PFSK-1 (cell line): Measurements from ENCODE around the gene TPBGL.

Experiments
- FOXP2 ChIP-seq: optimal IDR thresholded peaks from 2 replicates; pipeline ENCODE3; 2011; ENCODE audit warnings: borderline replicate concordance, control low read depth, inconsistent platforms; ENCODE audit not compliant: insufficient read depth; ENCODE audit errors: extremely low read length, extremely low read depth
- POLR2AphosphoS5 ChIP-seq: IDR thresholded peaks from 2 replicates; pipeline ENCODE4 v1.6.1; 2012; ENCODE audit warnings: low read depth, mild to moderate bottlenecking, control low read depth, low read length, moderate library complexity
- SIN3A ChIP-seq: IDR thresholded peaks from 2 replicates; pipeline ENCODE4 v1.6.1; 2012; ENCODE audit warnings: mild to moderate bottlenecking, low read length, moderate library complexity, borderline replicate concordance; ENCODE audit not compliant: insufficient read depth
- TAF1 ChIP-seq: IDR thresholded peaks from 2 replicates; pipeline ENCODE4 v1.6.1; 2012; ENCODE audit warnings: low read length, control low read depth, borderline replicate concordance; ENCODE audit not compliant: insufficient read depth
- TF ChIP-seq, protein P1 (sequence below), 2 experiments: IDR thresholded peaks; 2 replicates each; pipeline versions ENCODE4 v1.6.1 to v1.8.0; 2011 to 2012; ENCODE audit warnings: low read depth in 2 of 2, low read length in 2 of 2, control low read depth in 1 of 2, inconsistent platforms in 1 of 2, mild to moderate bottlenecking in 1 of 2, moderate library complexity in 1 of 2; ENCODE audit not compliant: insufficient read depth in 1 of 2

Gene TPBGL

DNA sequence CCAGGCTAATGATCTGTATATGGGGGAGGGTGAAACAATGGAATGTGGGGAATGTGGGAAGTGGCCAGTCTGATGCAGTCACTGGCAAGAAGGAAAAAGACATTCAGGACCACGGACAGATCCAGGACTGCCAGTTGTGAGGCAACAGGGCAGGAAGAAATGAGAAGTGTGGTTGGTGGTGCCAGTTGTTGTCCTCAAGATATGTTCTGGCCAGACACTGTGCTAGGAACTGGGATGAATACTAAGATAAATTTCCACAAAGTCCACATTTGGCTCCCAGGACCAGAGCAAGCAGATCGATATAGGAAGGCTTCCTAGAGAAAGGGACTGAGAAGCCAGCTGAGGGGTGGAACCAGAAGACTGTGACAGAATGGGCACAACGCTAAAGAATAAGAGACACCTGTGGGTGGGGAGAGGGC lies 6.8 kb upstream of the TPBGL start:
- TF ChIP-seq TAF1, result no peak
- TF ChIP-seq, protein P1, sequence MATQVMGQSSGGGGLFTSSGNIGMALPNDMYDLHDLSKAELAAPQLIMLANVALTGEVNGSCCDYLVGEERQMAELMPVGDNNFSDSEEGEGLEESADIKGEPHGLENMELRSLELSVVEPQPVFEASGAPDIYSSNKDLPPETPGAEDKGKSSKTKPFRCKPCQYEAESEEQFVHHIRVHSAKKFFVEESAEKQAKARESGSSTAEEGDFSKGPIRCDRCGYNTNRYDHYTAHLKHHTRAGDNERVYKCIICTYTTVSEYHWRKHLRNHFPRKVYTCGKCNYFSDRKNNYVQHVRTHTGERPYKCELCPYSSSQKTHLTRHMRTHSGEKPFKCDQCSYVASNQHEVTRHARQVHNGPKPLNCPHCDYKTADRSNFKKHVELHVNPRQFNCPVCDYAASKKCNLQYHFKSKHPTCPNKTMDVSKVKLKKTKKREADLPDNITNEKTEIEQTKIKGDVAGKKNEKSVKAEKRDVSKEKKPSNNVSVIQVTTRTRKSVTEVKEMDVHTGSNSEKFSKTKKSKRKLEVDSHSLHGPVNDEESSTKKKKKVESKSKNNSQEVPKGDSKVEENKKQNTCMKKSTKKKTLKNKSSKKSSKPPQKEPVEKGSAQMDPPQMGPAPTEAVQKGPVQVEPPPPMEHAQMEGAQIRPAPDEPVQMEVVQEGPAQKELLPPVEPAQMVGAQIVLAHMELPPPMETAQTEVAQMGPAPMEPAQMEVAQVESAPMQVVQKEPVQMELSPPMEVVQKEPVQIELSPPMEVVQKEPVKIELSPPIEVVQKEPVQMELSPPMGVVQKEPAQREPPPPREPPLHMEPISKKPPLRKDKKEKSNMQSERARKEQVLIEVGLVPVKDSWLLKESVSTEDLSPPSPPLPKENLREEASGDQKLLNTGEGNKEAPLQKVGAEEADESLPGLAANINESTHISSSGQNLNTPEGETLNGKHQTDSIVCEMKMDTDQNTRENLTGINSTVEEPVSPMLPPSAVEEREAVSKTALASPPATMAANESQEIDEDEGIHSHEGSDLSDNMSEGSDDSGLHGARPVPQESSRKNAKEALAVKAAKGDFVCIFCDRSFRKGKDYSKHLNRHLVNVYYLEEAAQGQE (IDR thresholded peaks at IDR 0.05; ENCODE audit: insufficient read depth in 1 of 2, low read depth in 2 of 2, low read length in 2 of 2), result peak; percentile 96 to 97

DNA sequence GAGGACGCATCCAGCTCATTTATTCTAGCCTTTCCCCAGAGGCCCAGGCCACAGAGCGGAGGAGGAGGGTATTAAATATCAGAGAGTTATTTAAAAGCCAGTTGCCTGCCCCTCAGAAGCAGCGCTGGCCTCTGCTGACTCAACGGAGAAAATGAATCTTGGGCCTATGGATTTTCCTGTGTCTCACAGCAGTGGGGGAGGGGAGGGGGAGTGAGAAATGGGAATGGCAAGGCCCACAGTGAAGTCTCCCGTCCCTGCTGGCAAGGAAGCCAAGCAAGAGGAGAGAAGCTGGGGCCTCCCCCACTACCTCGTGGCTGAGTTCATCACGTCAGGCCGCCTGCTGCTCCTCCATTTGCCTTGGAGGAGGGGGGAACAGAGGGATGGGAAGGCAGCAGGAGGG lies 4.5 kb upstream of the TPBGL start:
- TF ChIP-seq FOXP2 (no peak), TAF1 (no peak)

DNA sequence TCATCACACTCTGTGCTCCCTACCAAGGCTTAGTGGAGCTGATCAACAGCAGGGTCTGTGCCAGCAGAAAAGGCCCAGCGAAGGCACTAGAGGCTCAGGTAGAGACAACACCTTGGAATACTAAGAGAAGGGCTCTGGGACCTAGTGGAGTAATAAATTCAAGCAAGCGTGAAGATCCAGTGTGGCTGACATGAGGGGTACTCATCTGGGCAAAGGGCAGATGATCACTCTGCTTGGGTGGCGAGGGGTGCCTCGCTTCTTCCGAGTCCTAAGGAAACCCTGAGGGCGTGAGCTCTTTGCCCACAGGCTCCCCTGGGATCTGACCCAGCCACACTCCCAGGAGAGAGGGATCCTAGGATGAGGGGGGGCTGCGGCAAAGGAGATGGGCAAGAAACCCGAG lies 3.5 kb upstream of the TPBGL start:
- TF ChIP-seq TAF1 (no peak), POLR2AphosphoS5 (no peak), SIN3A (no peak), FOXP2 (no peak)
- TF ChIP-seq, protein P1 (IDR thresholded peaks at IDR 0.05; ENCODE audit: insufficient read depth in 1 of 2, low read depth in 2 of 2, low read length in 2 of 2), result no peak

DNA sequence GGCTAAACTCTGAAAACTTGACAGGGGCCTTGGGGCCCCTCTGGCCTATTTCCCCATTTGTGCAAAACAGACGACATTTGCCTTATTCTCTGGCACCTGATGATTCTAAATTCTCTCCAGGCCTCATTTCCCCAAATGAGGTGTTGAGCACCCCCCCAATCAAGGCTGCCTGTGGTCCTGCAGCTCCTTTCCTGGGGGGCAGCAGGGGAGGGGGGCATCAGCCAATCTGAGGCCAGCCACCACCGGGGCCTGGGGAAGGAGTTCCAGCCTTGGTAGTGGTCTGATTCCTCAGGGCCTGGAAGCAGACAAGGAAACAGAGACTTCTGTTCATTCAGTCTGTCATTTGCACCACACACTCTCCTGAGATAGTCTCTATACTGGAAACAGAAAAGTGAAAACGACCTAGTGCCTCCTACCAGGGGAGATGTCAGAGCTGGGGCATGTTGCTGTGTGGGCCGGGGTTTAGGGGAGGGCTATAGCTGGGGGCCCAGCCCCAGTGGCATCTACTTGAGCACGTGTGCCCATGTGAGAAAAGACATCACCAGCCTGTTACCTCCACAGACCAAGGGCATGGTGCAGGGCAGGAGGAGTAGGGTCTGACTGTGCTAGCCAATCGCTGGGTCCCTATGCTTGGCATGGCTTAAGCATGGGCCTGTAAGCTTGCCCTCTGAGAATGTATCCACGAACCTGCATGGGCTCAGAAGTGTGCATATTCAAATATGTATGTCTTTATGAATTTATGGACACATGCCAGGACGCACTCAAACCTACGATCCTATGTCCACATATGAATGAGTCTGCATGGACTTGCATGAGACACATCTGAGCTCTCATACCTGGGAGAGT lies 1.8 kb upstream of the TPBGL start:
- TF ChIP-seq, protein P1 (IDR thresholded peaks at IDR 0.05; ENCODE audit: insufficient read depth in 1 of 2, low read depth in 2 of 2, low read length in 2 of 2), result no peak

DNA sequence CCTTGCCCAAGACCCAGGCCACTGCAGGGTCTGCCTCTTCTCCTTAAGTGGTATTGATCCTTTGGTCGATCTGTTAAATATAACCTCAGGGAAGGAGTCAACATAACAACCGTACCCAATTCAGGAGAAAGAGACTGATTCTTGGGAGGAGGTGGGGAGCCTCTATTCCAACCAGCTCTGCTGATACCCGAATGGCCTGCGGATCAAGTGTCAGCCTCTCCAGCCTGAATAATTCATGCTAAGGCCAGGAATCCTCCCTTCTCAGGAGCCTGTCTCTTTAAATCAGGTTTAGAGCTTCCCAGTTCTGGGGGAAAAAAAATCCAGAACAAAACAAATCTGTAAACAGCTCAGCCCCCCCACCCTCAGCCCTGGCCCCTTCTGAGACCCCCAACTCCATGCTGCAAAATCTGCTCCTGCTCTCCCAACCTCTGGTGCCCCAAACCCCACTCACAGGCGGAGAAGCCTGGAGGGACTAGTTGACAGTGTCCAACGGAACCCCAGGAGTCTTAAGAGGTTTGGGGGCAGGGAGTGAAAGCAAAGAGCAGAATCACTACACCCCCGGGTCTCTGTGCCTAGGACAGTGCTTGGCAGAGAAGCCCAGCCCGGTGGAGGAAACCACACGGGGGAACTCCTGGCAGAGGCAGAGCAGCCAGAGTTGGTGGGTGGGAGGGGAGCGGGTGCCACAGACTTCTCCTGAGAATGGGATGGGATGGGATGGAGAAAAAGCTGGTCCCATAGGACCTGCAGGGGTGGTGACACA lies 863 bp upstream of the TPBGL start:
- TF ChIP-seq TAF1, result no peak
- TF ChIP-seq, protein P1 (IDR thresholded peaks at IDR 0.05; ENCODE audit: insufficient read depth in 1 of 2, low read depth in 2 of 2, low read length in 2 of 2), result no peak
